PC-9 (cell line): Measurements from ENCODE around the gene MOK. TPM values are rescaled to one million over a fixed set of nuclear protein-coding genes. Genes with fewer than 3 reads are reported as not detected.

ENCODE experiments used
- BruUV-seq: library from RNA; stranded (reverse); fragments of 400-500 nt; replicated peaks from 2 replicates; lab custom pipeline; 2021; lab: Mats Ljungman, UMichigan
- CTCF ChIA-PET: fragments of 300-600 bp; sonication (Branson Sonifier 250); formaldehyde crosslinking; loops from one replicate; lab custom pipeline; 2022; ENCODE audit warnings: antibody characterized with exemption; lab: Charles Lee
- POLR2A ChIA-PET: fragments of 300-600 bp; sonication (Branson Sonifier 250); formaldehyde crosslinking; loops from one replicate; lab custom pipeline; 2022; ENCODE audit warnings: antibody characterized with exemption; ENCODE audit not compliant: unreplicated experiment; lab: Charles Lee
- DNase-seq, 2 experiments: peaks; one replicate each; pipeline versions ENCODE4 v3.0.0 to v3.0.0-alpha.2; 2015 to 2022; ENCODE audit warnings: mixed read lengths in 1 of 2
- H2AFZ ChIP-seq: fragments of 200-600 bp; sonication (generic); 2 replicates; pipeline ENCODE4 v1.8.1; 2017; ENCODE audit warnings: antibody characterized with exemption
- H3F3A ChIP-seq: fragments of 200-600 bp; sonication (generic); 2 replicates; pipeline ENCODE4 v1.8.1; 2017; ENCODE audit warnings: antibody characterized with exemption, mild to moderate bottlenecking, low read depth; ENCODE audit not compliant: insufficient read depth
- H3K27ac ChIP-seq: fragments of 200-600 bp; sonication (generic); 2 replicates; pipeline ENCODE4 v1.6.1; 2016; ENCODE audit warnings: mixed run types
- H3K27me3 ChIP-seq: fragments of 200-600 bp; sonication (generic); 2 replicates; pipeline ENCODE4 v1.6.1; 2016; ENCODE audit warnings: low read depth, mixed run types; ENCODE audit not compliant: insufficient read depth
- H3K36me3 ChIP-seq: fragments of 200-600 bp; sonication (generic); 2 replicates; pipeline ENCODE4 v1.6.1; 2016; ENCODE audit warnings: low read depth, mixed run types
- H3K4me1 ChIP-seq: fragments of 200-600 bp; sonication (generic); replicated peaks from 2 replicates; pipeline ENCODE4 v1.6.1; 2016; ENCODE audit warnings: mixed run types; ENCODE audit not compliant: insufficient read depth
- H3K4me2 ChIP-seq: fragments of 200-600 bp; sonication (generic); 2 replicates; pipeline ENCODE4 v1.6.1; 2017; ENCODE audit warnings: mixed run types
- H3K4me3 ChIP-seq: fragments of 200-600 bp; sonication (generic); 2 replicates; pipeline ENCODE4 v1.6.1; 2016; ENCODE audit warnings: mixed run types
- H3K79me2 ChIP-seq: fragments of 200-600 bp; sonication (generic); 2 replicates; pipeline ENCODE4 v1.6.1; 2017; ENCODE audit warnings: low read depth, mixed run types
- H3K9me2 ChIP-seq: fragments of 200-600 bp; sonication (generic); 2 replicates; pipeline ENCODE4 v1.8.1; 2017; ENCODE audit warnings: mild to moderate bottlenecking; ENCODE audit not compliant: insufficient read depth
- H3K9me3 ChIP-seq: fragments of 200-600 bp; sonication (generic); 2 replicates; pipeline ENCODE4 v1.8.1; 2016; ENCODE audit warnings: low read depth; ENCODE audit not compliant: insufficient read depth
- H4K20me1 ChIP-seq: fragments of 200-600 bp; sonication (generic); 2 replicates; pipeline ENCODE4 v1.8.1; 2017; ENCODE audit not compliant: insufficient read depth
- CTCF ChIP-seq: fragments of 200-600 bp; sonication (generic); conservative IDR thresholded peaks from 2 replicates; pipeline ENCODE4 v1.6.1; 2017; ENCODE audit warnings: mixed run types, antibody characterized with exemption, mild to moderate bottlenecking, moderate library complexity
- EZH2 ChIP-seq: fragments of 200-600 bp; sonication (generic); IDR thresholded peaks from 2 replicates; pipeline ENCODE4 v1.8.0; 2017; ENCODE audit warnings: antibody characterized with exemption, low read depth
- intact Hi-C: fragments of 100-400 bp; cut with micrococcal nuclease; formaldehyde crosslinking; loops from one replicate; pipeline ENCODE4 v1.10.0; 2022; ENCODE audit not compliant: unreplicated experiment
- total RNA-seq: library from RNA; stranded (reverse); gene quantifications from 2 replicates; pipeline ENCODE4 v1.2.3, GENCODE V29; 2021

The MOK gene
- total RNA-seq, 1 experiment from 2014 or later: 74.3 TPM

- Histone ChIP-seq H3K27ac (peak overlapping the region; percentile 63; the same call in 1 of the 2 replicates), H3K9me3 (no peaks in the 10 kb centered on the region), H3K9me2 (no peaks in the 10 kb centered on the region), H3K36me3 (peaks cover 12% of the 10 kb centered on the region; the same call in 1 of the 2 replicates), H3K79me2 (peaks cover 49% of the 10 kb centered on the region), H3K4me2 (no peak overlapping the region), H3F3A (peaks cover 29% of the 10 kb centered on the region; the same call in 1 of the 2 replicates), H3K4me1 (peaks cover 33% of the 10 kb centered on the region), H2AFZ (no peak overlapping the region), H4K20me1 (no peaks in the 10 kb centered on the region), H3K27me3 (no peaks in the 10 kb centered on the region), H3K4me3 (no peak overlapping the region)
- TF ChIP-seq CTCF: no peak
- intact Hi-C loops: no loop called here
- ChIA-PET CTCF (no interaction called here), POLR2A (no interaction called here)
- no peak for DNase-seq
- no TSS peak for BruUV-seq
These were observed 9.7 kb downstream of the MOK start for GRCh38 chr14:102295270-102295669.

GRCh38 chr14:102293781-102294180, 11.2 kb downstream of the MOK start:
- DNase-seq: peak in 1 of 2 experiments; percentile 89
- peaks cover 35% of the 10 kb centered on the region for H3K79me2 ChIP-seq
- H3K4me2 ChIP-seq: peak overlapping the region; percentile 24; the same call in 1 of the 2 replicates
- no TSS peak for BruUV-seq
- H3K9me3 ChIP-seq: no peaks in the 10 kb centered on the region
- no peak overlapping the region for H2AFZ ChIP-seq
- ChIA-PET POLR2A (no interaction called here), CTCF (no interaction called here)
- no peaks in the 10 kb centered on the region for H3K27me3 ChIP-seq
- no peak overlapping the region for H3K4me3 ChIP-seq
- peaks cover 33% of the 10 kb centered on the region for H3K4me1 ChIP-seq
- H4K20me1 ChIP-seq: no peaks in the 10 kb centered on the region
- intact Hi-C loops: no loop called here
- TF ChIP-seq CTCF (no peak), EZH2 (no peak)
- H3K27ac ChIP-seq: peak overlapping the region; percentile 63
- H3K36me3 ChIP-seq: peaks cover 14% of the 10 kb centered on the region; the same call in 1 of the 2 replicates
- peaks cover 34% of the 10 kb centered on the region; the same call in 1 of the 2 replicates for H3F3A ChIP-seq
- H3K9me2 ChIP-seq: no peaks in the 10 kb centered on the region

- Histone ChIP-seq H3F3A (peaks cover 34% of the 10 kb centered on the region; the same call in 1 of the 2 replicates), H3K4me2 (no peak overlapping the region), H3K9me3 (no peaks in the 10 kb centered on the region), H3K79me2 (peaks cover 35% of the 10 kb centered on the region), H3K36me3 (0 out of 2 replicates have a peak, but pooled peaks cover 12% of the 10 kb centered on the region), H2AFZ (no peak overlapping the region), H4K20me1 (no peaks in the 10 kb centered on the region), H3K4me3 (no peak overlapping the region), H3K27ac (peak overlapping the region; percentile 10; the same call in 1 of the 2 replicates), H3K4me1 (peaks cover 33% of the 10 kb centered on the region), H3K9me2 (no peaks in the 10 kb centered on the region), H3K27me3 (no peaks in the 10 kb centered on the region)
- BruUV-seq: no TSS peak
- no peak for TF ChIP-seq CTCF
- TF ChIP-seq EZH2: no peak
- no peak for DNase-seq
- ChIA-PET CTCF (interaction anchor here (0.6 kb wide), 1 partner anchor 570 kb away, joined by 3 read pairs; no protein-coding TSS in a partner anchor), POLR2A (interaction anchor here (0.5 kb wide), 1 partner anchor 196 kb away, joined by 5 read pairs; no protein-coding TSS in a partner anchor)
- intact Hi-C loops: no loop called here
These were observed 12.5 kb downstream of the MOK start for GRCh38 chr14:102292441-102292840.
